SK-N-SH treated with all-trans-retinoic acid at 6 μM for 48 hours (cell line): ENCODE measurements around the gene ZFX.

ENCODE experiments used
- ATAC-seq: fragments of 200-7000 bp; cut with Tn5 transposase; 3 replicates; pipeline ENCODE4 v1.9.1; 2020; ENCODE audit warnings: mild to moderate bottlenecking, moderate library complexity
- ARNTL ChIP-seq: fragments of 450-650 bp; formaldehyde crosslinking; IDR thresholded peaks from 2 replicates; pipeline ENCODE4 v1.5.0; 2020; ENCODE audit warnings: low read depth, mild to moderate bottlenecking, moderate library complexity, borderline replicate concordance
- BACH2 ChIP-seq: fragments of 250-450 bp; sonication (Bioruptor Pico); IDR thresholded peaks from 2 replicates; pipeline ENCODE4 v1.9.0; 2021; ENCODE audit warnings: mild to moderate bottlenecking, borderline replicate concordance
- CREB5 ChIP-seq: fragments of 250-450 bp; sonication (Bioruptor Pico); IDR thresholded peaks from 2 replicates; pipeline ENCODE4 v1.5.1; 2020; ENCODE audit warnings: low read depth, mild to moderate bottlenecking, moderate library complexity
- CSRNP3 ChIP-seq: fragments of 250-450 bp; sonication (Bioruptor Pico); IDR thresholded peaks from 2 replicates; pipeline ENCODE4 v1.5.1; 2021; ENCODE audit warnings: mild to moderate bottlenecking, moderate library complexity
- ESRRG ChIP-seq: fragments of 250-450 bp; sonication (Bioruptor Pico); IDR thresholded peaks from 2 replicates; pipeline ENCODE4 v1.6.1; 2021; ENCODE audit warnings: mild to moderate bottlenecking
- GLIS3 ChIP-seq: fragments of 250-450 bp; sonication (Bioruptor Pico); IDR thresholded peaks from 2 replicates; pipeline ENCODE4 v1.5.0; 2020; ENCODE audit warnings: mild to moderate bottlenecking, moderate library complexity
- ISL1 ChIP-seq: fragments of 250-450 bp; sonication (Bioruptor Pico); IDR thresholded peaks from 2 replicates; pipeline ENCODE4 v2.1.2; 2022; ENCODE audit warnings: mild to moderate bottlenecking, moderate library complexity
- PATZ1 ChIP-seq: fragments of 250-450 bp; sonication (Bioruptor Pico); IDR thresholded peaks from 2 replicates; pipeline ENCODE4 v1.8.0; 2020; ENCODE audit warnings: mild to moderate bottlenecking, moderate library complexity, borderline replicate concordance
- POU6F1 ChIP-seq: fragments of 250-450 bp; sonication (Bioruptor Pico); IDR thresholded peaks from 2 replicates; pipeline ENCODE4 v1.8.0; 2021; ENCODE audit warnings: low read depth, mild to moderate bottlenecking, moderate library complexity, borderline replicate concordance
- RARB ChIP-seq: fragments of 250-450 bp; sonication (Bioruptor Pico); IDR thresholded peaks from 2 replicates; pipeline ENCODE4 v1.8.0; 2021; ENCODE audit warnings: mild to moderate bottlenecking, moderate library complexity
- SNAI2 ChIP-seq: fragments of 250-450 bp; sonication (Bioruptor Pico); IDR thresholded peaks from 2 replicates; pipeline ENCODE4 v1.5.0; 2020; ENCODE audit warnings: mild to moderate bottlenecking, moderate library complexity
- TCF4 ChIP-seq: fragments of 250-450 bp; sonication (Bioruptor Pico); IDR thresholded peaks from 2 replicates; pipeline ENCODE4 v1.8.0; 2021; ENCODE audit warnings: mild to moderate bottlenecking, moderate library complexity, borderline replicate concordance
- TOX ChIP-seq: fragments of 250-450 bp; sonication (Bioruptor Pico); IDR thresholded peaks from 2 replicates; pipeline ENCODE4 v1.8.0; 2021; ENCODE audit warnings: mild to moderate bottlenecking, moderate library complexity, borderline replicate concordance
- TSHZ2 ChIP-seq: fragments of 250-450 bp; sonication (Bioruptor Pico); IDR thresholded peaks from 2 replicates; pipeline ENCODE4 v1.5.0; 2020; ENCODE audit warnings: mild to moderate bottlenecking, moderate library complexity
- ZC3H10 ChIP-seq: fragments of 250-450 bp; sonication (Bioruptor Pico); IDR thresholded peaks from 2 replicates; pipeline ENCODE4 v1.5.1; 2021; ENCODE audit warnings: mild to moderate bottlenecking, moderate library complexity
- ZFP3 ChIP-seq: fragments of 250-450 bp; sonication (Bioruptor Pico); IDR thresholded peaks from 2 replicates; pipeline ENCODE4 v1.5.0; 2020; ENCODE audit warnings: mild to moderate bottlenecking, moderate library complexity
- ZFP30 ChIP-seq: fragments of 450-650 bp; formaldehyde crosslinking; IDR thresholded peaks from 2 replicates; pipeline ENCODE4 v1.5.0; 2022; ENCODE audit warnings: mild to moderate bottlenecking, moderate library complexity
- ZNF565 ChIP-seq: fragments of 450-650 bp; formaldehyde crosslinking; conservative IDR thresholded peaks from 2 replicates; pipeline ENCODE4 v1.5.0; 2020; ENCODE audit warnings: low read depth, mild to moderate bottlenecking, moderate library complexity
- ZNF8 ChIP-seq: fragments of 450-650 bp; formaldehyde crosslinking; IDR thresholded peaks from 2 replicates; pipeline ENCODE4 v1.5.0; 2020; ENCODE audit warnings: mild to moderate bottlenecking, moderate library complexity

ZFX gene

GRCh38 chrX:24144528-24144927 is 5.0 kb upstream of the ZFX start:
- ATAC-seq = no peak
- TF ChIP-seq ARNTL (CRISPR knock-in tag) (no peak), ZC3H10 (CRISPR knock-in tag) (no peak), CREB5 (CRISPR knock-in tag) (no peak), CSRNP3 (CRISPR knock-in tag) (no peak), ZNF8 (CRISPR knock-in tag) (no peak), BACH2 (CRISPR knock-in tag) (no peak), ZFP30 (CRISPR knock-in tag) (no peak), GLIS3 (CRISPR knock-in tag) (no peak), ISL1 (CRISPR knock-in tag) (no peak), SNAI2 (CRISPR knock-in tag) (no peak), ZNF565 (CRISPR knock-in tag) (no peak)

- ATAC-seq = peak; percentile 11
- TF ChIP-seq CSRNP3 (CRISPR knock-in tag) (no peak), ZNF565 (CRISPR knock-in tag) (no peak)
These were observed 4.0 kb upstream of the ZFX start for GRCh38 chrX:24145303-24146186.

GRCh38 chrX:24146283-24146949 is 3.1 kb upstream of the ZFX start:
- TF ChIP-seq BACH2 (CRISPR knock-in tag) (no peak), TCF4 (no peak), ESRRG (no peak), ZC3H10 (CRISPR knock-in tag) (no peak), ARNTL (CRISPR knock-in tag) (no peak), PATZ1 (no peak), TSHZ2 (CRISPR knock-in tag) (no peak), ZFP3 (no peak), RARB (CRISPR knock-in tag) (no peak), CSRNP3 (CRISPR knock-in tag) (no peak), ZFP30 (CRISPR knock-in tag) (no peak), POU6F1 (CRISPR knock-in tag) (no peak), ZNF8 (CRISPR knock-in tag) (no peak), TOX (no peak)
- ATAC-seq = no peak
